HG02885 (cell line): Measurements from ENCODE around the gene HSBP1.

Experiments used
- ATAC-seq: cut with Tn5 transposase; IDR thresholded peaks from one replicate; pipeline ENCODE4 v1.9.1; 2021; ENCODE audit warnings: mild to moderate bottlenecking; ENCODE audit not compliant: unreplicated experiment, poor library complexity

HSBP1 gene

GRCh38 chr16:83802554-83803205 is 5.1 kb upstream of the HSBP1 start:
- no peak for ATAC-seq

- no peak for ATAC-seq
Observed at GRCh38 chr16:83803811-83804210, 4.0 kb upstream of the HSBP1 start.

- no peak for ATAC-seq
Observed at GRCh38 chr16:83804366-83804765, 3.4 kb upstream of the HSBP1 start.

GRCh38 chr16:83806036-83806435 is 1.7 kb upstream of the HSBP1 start:
- no peak for ATAC-seq

- ATAC-seq, result no peak
Observed at GRCh38 chr16:83806731-83807130, 1.0 kb upstream of the HSBP1 start.

- peak; percentile 3 for ATAC-seq
Observed at GRCh38 chr16:83807327-83807709, 460 bp upstream of the HSBP1 start.

GRCh38 chr16:83808573-83809014 is 816 bp downstream of the HSBP1 start:
- ATAC-seq, result peak; percentile 16

GRCh38 chr16:83809092-83809491 is 1.3 kb downstream of the HSBP1 start:
- ATAC-seq, result no peak

GRCh38 chr16:83810901-83811300 is 3.1 kb downstream of the HSBP1 start:
- no peak for ATAC-seq

- ATAC-seq, result no peak
Observed at GRCh38 chr16:83813823-83814658, 6.3 kb downstream of the HSBP1 start.

- ATAC-seq, result no peak
Observed at GRCh38 chr16:83814659-83814985, 6.8 kb downstream of the HSBP1 start.

GRCh38 chr16:83817022-83817421 is 9.2 kb downstream of the HSBP1 start:
- ATAC-seq, result no peak

- ATAC-seq, result no peak
Observed at GRCh38 chr16:83818276-83818675, 10.5 kb downstream of the HSBP1 start.

GRCh38 chr16:83819361-83819760 is 11.6 kb downstream of the HSBP1 start:
- no peak for ATAC-seq

- peak; percentile 74 for ATAC-seq
Observed at GRCh38 chr16:83826146-83826913, 18.6 kb downstream of the HSBP1 start.

GRCh38 chr16:83830091-83830768 is 22.5 kb downstream of the HSBP1 start:
- ATAC-seq, result no peak

- no peak for ATAC-seq
Observed at GRCh38 chr16:83830769-83831455, 23.1 kb downstream of the HSBP1 start.

- ATAC-seq, result no peak
Observed at GRCh38 chr16:83831456-83831987, 23.7 kb downstream of the HSBP1 start.

GRCh38 chr16:83833921-83834320 is 26.1 kb downstream of the HSBP1 start:
- no peak for ATAC-seq
